ENCODE results near the gene MCTP1. TPM values are rescaled to one million over a fixed set of nuclear protein-coding genes. Genes with fewer than 3 reads are reported as not detected.

The MCTP1 gene
- total RNA-seq, 4 donors from 2014 or later: 27.2 to 238 (median 54.5) TPM

DNA sequence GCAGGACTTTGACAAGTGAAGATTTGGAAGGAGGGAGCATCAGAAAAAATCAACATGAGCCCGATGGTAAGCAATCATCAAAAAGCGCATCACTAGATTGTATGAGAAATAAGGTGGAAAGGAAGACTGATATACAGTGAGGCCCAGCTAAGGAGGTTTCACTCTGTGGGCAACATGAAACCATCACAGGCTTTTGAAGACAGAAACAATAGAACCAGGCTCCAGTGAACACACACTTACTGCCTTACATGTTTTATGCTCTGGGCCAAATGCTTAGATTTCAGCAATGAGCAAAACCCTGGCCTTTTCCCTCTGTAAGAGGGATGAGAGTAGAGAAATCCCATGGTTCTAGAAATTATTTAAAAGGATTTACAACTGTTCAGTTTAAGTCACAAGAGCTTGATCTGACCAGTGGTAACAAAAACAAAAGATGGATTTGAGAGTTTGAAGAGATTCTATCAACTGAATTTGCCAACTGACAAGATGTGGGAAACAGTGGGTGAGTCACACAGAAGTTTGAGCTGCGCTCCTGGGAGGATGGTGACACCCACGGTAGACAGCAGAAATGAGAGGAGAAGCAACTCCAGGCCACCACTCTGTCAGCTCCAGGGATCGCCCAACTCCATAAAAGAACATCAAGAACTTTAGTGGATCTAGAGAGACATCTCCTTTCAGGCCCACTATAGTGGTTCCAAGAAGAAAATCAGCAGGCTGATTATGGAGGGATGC, 261.8 kb downstream of the MCTP1 start:
- no peak for DNase-seq (ENCODE audit: low spot score)
- ATAC-seq (ENCODE audit: low FRiP score): no peak
- TF ChIP-seq, protein P1, sequence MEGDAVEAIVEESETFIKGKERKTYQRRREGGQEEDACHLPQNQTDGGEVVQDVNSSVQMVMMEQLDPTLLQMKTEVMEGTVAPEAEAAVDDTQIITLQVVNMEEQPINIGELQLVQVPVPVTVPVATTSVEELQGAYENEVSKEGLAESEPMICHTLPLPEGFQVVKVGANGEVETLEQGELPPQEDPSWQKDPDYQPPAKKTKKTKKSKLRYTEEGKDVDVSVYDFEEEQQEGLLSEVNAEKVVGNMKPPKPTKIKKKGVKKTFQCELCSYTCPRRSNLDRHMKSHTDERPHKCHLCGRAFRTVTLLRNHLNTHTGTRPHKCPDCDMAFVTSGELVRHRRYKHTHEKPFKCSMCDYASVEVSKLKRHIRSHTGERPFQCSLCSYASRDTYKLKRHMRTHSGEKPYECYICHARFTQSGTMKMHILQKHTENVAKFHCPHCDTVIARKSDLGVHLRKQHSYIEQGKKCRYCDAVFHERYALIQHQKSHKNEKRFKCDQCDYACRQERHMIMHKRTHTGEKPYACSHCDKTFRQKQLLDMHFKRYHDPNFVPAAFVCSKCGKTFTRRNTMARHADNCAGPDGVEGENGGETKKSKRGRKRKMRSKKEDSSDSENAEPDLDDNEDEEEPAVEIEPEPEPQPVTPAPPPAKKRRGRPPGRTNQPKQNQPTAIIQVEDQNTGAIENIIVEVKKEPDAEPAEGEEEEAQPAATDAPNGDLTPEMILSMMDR (IDR thresholded peaks at IDR 0.05): no peak

DNA sequence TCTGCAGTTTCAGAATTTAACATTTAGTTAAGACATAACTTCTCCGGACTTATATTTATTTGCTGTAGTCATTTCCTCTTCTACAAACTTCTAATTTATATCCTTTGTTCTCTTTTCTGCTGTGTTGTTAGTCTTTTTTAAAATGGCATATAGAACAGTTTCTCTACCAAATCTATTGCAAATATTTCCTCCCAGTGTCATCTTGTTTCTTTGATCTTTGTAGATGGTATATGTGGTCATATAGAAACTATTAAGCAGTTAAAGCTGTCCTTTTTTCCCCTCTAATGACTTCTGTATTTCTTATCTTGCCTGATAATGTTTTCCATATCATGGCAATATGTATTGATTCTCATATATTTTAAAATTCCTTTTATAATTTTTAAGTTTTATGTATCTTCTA, 264.5 kb downstream of the MCTP1 start:
- no peak for ATAC-seq (ENCODE audit: low FRiP score)
- TF ChIP-seq, protein P1 (IDR thresholded peaks at IDR 0.05): no peak
- DNase-seq (ENCODE audit: low spot score): no peak

DNA sequence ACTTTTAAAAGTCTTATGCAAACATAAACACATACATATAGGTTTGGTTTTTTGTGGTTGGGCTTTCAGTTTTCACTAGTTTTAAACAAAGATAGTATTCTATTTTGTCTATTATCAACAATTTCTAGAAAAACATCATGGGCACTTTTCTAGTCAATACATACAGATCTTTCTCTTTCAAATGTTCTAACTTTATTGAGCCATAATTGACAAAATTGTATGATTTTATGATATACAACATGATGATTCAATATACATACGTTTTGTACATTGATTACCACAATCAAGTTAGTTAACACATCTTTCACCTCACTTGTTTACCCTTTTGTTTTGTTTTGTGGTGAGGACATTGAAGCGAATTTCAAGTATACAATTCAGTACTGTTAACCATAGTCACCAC, 265.9 kb downstream of the MCTP1 start:
- TF ChIP-seq, protein P1 (IDR thresholded peaks at IDR 0.05): no peak
- DNase-seq (ENCODE audit: low spot score) (no peak), ATAC-seq (ENCODE audit: low FRiP score) (no peak)

DNA sequence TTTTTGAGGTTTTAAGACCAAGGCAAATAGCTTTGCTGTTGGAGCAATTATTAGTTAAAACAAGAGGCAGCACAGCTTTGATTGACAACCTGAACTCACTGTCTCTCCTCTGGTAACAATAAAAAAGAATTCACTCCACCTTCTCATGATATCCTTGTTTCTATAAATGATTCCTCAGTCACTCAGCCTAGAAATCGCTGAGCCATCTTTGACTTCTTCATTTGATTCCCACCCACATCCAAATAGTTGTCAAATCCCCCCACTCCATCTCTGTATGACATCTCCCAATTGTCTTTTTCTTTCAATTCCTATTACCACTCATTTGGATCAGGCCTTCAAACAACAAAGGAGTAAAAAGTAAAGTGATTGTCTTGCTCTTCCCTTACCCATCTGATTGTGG, 266.4 kb downstream of the MCTP1 start:
- TF ChIP-seq, protein P1 (IDR thresholded peaks at IDR 0.05): no peak
- DNase-seq (ENCODE audit: low spot score) (no peak), ATAC-seq (ENCODE audit: low FRiP score) (no peak)

DNA sequence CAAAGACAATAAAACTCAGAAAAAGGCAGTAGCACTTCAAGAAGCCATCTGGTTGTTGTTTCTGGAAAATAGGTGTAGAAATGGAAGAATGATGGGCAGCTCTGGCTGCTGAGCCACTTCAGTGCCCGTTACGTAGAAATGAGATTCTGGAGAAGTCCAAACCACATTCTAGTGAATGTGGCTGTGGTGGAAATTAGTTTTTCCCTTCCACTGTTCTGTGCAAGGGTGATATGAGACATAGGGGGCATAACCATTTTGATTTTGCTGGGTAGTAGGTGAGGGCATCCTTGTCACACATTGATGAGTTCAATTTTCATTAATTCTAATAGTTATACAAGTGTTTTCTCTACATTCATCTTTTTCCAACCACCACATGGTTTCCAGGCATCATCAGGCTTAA, 275.1 kb downstream of the MCTP1 start:
- DNase-seq (ENCODE audit: low spot score) (no peak), ATAC-seq (ENCODE audit: low FRiP score) (no peak)
- TF ChIP-seq, protein P1 (IDR thresholded peaks at IDR 0.05): no peak

DNA sequence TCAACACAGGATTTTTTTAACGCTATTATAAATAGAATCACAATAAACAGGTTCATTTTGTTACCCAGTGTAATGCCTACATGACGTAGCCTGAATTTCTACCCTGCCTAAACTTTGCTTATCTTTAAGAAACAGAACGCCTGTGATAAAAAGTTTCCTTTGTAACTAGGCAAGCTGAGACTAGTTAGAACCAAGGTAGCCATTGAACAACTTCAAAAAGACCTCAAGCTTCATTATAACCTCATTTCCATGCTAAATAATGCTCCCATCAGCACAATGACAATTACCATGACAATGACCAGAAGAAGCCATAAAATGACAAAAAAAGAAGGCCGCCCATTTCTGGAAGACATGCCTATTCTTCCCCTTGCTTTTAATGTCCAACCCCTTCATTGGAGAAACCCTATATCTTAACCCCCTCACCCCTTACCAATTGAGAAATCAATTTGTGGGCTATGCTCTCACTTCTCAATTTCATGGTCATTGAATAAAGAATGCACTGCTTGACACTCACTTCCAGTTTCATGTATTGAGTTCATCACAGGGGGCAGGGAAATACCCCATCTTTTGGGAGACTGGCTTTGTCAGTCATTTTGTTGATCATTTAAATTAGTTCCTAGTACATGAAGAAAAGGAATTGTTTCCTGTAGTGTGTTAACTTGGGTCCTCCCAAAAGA, 276.8 kb downstream of the MCTP1 start:
- TF ChIP-seq, protein P1 (IDR thresholded peaks at IDR 0.05): no peak
- ATAC-seq (ENCODE audit: low FRiP score) (no peak), DNase-seq (ENCODE audit: low spot score) (no peak)

DNA sequence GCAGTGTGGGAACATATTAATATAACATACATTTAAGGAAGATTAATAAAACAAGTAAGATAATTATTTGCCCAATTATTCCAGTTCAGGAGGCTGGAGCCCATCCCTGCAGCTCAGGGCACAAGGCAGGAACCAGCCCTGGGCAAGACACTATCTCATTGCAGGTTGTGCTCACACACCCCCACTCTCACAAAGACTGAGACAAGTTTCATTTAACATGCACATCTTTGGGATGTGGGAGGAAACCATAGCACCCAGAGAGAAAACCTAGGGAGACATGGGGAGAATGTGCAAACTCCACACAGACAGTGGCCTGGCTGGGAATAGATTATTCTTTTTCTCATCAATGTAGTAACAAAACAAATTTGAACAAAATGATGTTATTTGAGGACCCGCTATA, 279.1 kb downstream of the MCTP1 start:
- ATAC-seq (ENCODE audit: low FRiP score): no peak
- TF ChIP-seq, protein P1 (IDR thresholded peaks at IDR 0.05): no peak
- no peak for DNase-seq (ENCODE audit: low spot score)

All from omental fat pad (tissue), 4 donors.